ENCODE results near the gene TSPEAR.

The TSPEAR gene

DNA sequence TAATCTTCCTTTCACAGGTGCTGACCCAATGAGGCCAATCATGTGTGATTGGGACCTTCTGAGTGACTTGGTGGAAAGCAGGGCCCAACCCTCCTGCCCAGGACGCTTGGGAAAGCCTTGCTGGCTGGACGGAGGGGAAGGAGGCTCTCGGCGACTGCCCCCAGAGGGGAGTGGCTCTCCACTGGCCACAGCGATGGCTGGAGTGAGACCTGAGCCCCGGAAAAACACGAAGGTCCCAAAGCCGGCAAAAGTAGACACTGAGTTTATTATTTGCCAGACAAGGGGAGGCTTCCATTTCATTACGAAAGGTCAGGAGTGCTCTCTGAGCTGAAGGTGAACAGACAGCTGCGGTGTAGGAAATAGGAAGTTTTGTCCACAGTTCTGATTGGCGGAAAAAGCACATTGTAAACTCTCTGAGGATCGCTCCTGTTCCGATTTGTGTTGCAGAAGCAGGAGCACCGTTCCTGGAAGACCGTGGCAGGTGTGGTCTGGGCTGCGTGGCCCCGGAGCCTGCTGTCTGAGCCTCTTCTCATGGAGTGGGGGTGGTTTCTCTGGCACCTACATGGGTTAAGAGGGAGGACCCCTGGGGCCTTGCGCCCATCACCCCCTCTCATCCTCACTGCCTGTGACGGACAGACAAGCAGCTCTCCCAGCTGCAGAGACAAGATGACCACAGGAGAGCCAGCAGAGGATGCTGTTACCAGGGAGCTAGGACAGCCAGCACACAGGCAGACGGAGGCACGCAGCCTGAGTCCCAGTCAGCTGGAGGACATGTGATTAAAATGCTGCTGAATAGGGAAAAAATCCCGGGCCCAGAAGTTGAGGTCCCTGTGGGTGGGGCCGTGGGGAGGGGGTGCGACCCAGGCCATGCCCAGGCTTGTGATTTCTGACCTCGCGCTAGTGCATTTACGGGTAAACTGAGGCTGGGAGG, 212.8 kb downstream of the TSPEAR start:
- no peak overlapping the region for H3K4me3 Mint-ChIP-seq
- H3K36me3 Mint-ChIP-seq (ENCODE audit: insufficient read depth), result no peaks in the 10 kb centered on the region
- peaks cover 30 to 58% of the 10 kb centered on the region in 2 donors for H3K27me3 Mint-ChIP-seq
- H3K27ac Mint-ChIP-seq, result no peak overlapping the region
- DNase-seq (no peak), ATAC-seq (replicated peaks) (no peak)
- no peaks in the 10 kb centered on the region for H3K4me1 Mint-ChIP-seq (ENCODE audit: low read depth in 2 of 2)
- H3K9me3 Mint-ChIP-seq, result no peaks in the 10 kb centered on the region

DNA sequence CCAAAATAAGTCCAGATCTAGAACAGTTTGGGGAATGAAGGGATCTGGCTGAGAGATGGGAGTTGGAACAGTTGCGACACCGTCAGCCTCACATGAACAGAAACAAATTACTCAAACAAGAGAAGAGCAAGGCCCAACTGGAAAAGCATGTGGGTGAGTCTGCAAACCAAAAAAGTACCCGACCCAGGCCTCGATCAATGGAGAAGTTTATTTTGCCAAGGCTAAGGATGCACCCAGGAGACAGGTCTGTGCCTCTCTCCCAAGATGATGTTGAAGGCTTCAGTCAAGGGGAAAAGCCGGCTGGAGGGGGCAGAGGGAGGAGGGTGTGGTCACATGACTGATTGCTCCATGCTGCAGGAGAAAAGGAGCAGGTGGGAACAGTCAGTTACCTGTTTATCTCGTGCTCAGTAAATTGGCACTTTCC, 213.7 kb downstream of the TSPEAR start:
- ATAC-seq (replicated peaks) (no peak), DNase-seq (no peak)
- peaks cover 37 to 65% of the 10 kb centered on the region in 2 donors for H3K27me3 Mint-ChIP-seq
- no peaks in the 10 kb centered on the region for H3K36me3 Mint-ChIP-seq (ENCODE audit: insufficient read depth)
- H3K9me3 Mint-ChIP-seq, result peaks cover 1 to 8% of the 10 kb centered on the region in 2 donors
- peak overlapping the region in 1 of 2 donors; percentile 62 for H3K27ac Mint-ChIP-seq
- H3K4me3 Mint-ChIP-seq, result no peak overlapping the region
- H3K4me1 Mint-ChIP-seq (ENCODE audit: low read depth in 2 of 2), result no peaks in the 10 kb centered on the region

DNA sequence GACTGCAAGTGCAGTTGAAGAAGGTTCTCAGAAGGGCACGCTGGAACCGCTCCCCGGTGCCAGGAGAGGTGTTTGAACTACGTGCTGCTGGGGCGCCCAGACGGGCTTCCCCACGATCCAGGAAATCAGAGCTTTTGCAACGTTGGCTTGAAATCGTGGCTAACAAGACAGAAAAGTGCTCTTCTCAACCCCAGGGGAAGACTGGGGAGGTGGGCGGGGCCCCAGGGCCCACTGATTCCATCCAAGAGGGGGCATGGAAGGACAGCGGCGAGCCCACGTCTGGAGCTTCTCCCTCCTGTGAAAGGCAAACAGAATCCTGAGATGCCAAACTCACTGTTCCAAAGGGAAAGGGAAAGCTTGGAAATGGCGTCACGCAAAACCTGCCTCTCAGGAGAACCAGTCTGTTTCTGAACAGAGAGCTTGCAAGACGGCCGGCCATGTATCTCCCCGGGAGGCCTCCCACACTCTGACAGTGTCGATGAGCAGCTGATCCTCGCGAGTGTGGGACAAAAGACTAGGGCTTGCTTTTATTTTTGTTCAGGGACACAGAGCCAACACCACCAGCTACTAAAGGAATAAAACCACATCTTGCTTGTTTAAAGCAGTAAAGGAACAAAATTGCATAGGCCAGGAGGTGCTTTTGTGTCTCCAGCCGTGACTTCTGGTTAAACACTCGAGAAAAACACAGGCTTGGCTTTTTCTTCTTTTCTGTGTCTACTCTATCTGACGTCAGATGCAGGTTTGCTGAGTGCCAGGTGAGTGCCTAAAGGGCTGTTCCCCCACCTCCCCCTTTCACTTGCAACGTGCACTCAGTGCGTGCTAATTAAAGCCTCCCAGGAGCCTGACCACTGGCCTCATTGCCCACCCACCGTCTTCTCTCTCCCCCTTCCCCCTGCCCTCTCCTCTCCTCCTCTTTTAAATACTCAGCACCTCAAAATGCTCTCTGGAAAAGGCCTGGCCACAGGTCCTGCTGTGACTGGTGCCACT, 214.5 kb downstream of the TSPEAR start:
- no peaks in the 10 kb centered on the region for H3K36me3 Mint-ChIP-seq (ENCODE audit: insufficient read depth)
- peaks cover 46 to 66% of the 10 kb centered on the region in 2 donors for H3K27me3 Mint-ChIP-seq
- H3K9me3 Mint-ChIP-seq, result peaks cover 1 to 9% of the 10 kb centered on the region in 2 donors
- no peak overlapping the region for H3K4me3 Mint-ChIP-seq
- peak overlapping the region in 1 of 2 donors; percentile 62 for H3K27ac Mint-ChIP-seq
- DNase-seq (no peak), ATAC-seq (replicated peaks) (no peak)
- no peaks in the 10 kb centered on the region for H3K4me1 Mint-ChIP-seq (ENCODE audit: low read depth in 2 of 2)

DNA sequence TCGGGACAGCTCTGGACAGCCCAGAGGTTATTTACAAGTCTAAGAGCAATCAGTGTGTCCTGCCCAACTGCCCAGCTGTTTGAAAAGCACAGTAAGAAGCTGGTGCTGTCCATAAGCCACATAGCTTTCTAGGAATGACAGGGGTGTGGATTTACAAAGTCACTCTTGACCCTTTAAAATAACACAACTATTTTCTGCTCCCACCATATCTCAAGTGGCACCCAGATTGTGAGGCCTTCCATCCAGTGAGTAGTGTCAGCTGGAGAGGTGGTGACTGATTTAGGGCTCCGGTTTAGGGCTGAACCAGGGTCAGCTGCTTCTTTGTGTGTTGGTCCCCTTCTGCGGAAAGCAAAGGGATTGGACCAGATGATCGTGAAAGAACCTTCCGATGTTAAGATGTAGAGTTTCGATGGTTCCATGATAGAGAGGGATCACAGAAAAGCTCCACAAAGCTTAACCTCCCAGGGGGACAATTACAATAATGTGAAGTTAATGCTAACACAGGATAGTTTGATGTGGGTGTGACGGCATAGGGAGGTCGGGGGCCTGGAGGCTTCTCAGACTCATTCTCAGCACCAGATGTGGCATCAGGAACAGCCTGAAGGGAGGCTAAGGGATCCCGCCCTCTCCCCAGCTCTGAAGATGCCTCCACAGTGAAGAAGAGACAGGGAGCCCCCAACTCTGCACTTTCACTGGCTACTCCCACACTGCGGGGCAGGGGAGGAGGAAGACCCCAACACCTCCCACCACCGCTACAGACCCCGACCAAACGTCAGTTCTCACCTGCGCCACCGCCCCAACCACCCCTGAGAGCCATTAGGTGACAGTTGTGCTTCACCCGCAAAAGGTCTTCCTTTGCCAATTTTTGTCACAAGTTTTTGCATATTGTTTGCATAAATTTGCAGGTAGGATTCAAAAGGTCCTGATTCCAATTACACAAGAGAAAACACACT, 215.5 kb downstream of the TSPEAR start:
- no peaks in the 10 kb centered on the region for H3K36me3 Mint-ChIP-seq (ENCODE audit: insufficient read depth)
- no peaks in the 10 kb centered on the region for H3K4me1 Mint-ChIP-seq (ENCODE audit: low read depth in 2 of 2)
- H3K27me3 Mint-ChIP-seq, result peaks cover 50 to 70% of the 10 kb centered on the region in 2 donors
- peaks cover 1 to 9% of the 10 kb centered on the region in 2 donors for H3K9me3 Mint-ChIP-seq
- no peak for ATAC-seq (replicated peaks)
- no peak overlapping the region for H3K4me3 Mint-ChIP-seq
- no peak for DNase-seq
- H3K27ac Mint-ChIP-seq, result no peak overlapping the region

DNA sequence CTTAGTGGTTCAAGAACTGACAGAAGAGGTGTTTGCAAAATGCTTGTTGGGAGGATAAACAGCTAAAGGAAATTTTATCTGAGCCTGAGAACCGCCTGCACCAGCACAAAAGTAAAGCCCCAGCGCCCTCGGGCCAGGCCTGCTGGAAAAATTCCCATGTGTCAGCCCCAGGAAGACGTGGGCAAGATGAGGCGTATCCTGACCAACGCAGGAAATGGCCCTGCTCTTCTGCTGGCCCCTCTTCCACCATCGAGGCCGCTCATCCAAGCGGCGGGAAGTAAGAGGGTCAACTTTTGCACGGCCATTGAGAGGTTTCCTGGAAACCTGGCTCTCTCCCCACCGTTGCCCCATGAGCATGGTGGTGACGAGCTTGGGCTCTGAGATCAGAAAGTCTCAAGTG, 216.4 kb downstream of the TSPEAR start:
- Mint-ChIP-seq H3K36me3 (ENCODE audit: insufficient read depth) (no peaks in the 10 kb centered on the region), H3K27me3 (peaks cover 50 to 78% of the 10 kb centered on the region in 2 donors), H3K9me3 (peaks cover 1 to 9% of the 10 kb centered on the region in 2 donors), H3K4me3 (no peak overlapping the region), H3K4me1 (ENCODE audit: low read depth in 2 of 2) (no peaks in the 10 kb centered on the region), H3K27ac (no peak overlapping the region)
- no peak for ATAC-seq (replicated peaks)
- no peak for DNase-seq

DNA sequence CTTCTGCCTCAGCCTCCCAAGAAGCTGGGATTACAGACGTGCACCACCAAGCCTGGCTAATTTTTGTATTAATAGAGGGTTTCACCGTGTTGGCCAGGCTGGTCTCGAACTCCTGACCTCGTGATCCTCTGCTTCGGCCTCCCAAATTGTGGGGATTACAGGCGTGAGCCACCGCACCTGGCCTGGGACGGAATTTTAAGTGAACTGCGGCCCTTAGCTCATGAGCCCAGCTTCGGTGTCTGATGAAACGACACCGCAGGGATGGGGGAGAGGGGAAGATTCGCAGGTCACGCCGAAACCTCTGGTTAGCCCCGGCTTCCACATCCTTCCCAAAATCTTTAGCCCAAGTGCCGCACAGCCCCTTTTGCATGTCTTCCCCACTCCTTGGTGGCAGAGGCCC, 217.0 kb downstream of the TSPEAR start:
- Mint-ChIP-seq H3K4me3 (no peak overlapping the region), H3K4me1 (ENCODE audit: low read depth in 2 of 2) (no peaks in the 10 kb centered on the region), H3K9me3 (peaks cover 1 to 9% of the 10 kb centered on the region in 2 donors), H3K27me3 (peaks cover 51 to 83% of the 10 kb centered on the region in 2 donors), H3K36me3 (ENCODE audit: insufficient read depth) (no peaks in the 10 kb centered on the region), H3K27ac (no peak overlapping the region)
- ATAC-seq (replicated peaks) (no peak), DNase-seq (no peak)

DNA sequence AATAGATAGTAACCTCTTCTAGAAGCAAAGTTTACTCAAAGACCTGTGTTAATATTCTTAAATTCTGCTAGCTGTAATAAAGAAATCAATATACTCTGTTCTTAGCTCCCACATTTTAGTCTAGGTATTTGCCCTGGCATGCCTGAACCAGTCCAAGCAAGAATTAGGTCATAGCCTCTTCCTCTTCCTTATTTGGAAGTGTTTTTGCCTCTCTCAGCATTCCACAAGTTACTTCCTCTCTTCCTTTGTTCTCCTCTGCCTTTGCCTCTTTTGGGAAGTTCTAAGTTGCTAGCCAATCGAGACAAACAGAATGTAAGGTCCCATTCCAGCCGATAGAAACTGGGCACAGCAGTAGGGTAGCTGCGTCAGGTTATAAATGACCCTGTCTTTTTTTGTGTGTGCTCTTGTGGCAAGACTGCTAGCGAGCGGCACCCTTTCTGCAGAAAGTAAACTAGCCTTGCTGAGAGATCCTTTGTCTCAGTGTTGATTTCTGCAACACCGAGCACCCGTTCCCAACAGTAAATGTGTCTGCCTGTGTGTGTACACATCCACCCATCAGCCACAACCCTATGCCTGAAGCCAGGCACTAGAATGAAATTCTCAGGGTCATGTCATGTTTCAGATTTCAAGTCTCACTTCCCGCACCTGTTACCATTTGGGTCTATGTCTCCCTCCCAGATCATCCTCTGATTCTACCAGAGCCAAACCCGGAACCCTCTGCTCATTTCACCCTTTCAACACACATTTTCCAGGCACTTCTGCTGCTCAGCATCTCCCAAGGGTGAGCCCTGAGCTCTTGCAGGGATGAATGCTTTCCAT, 218.6 kb downstream of the TSPEAR start:
- Mint-ChIP-seq H3K36me3 (ENCODE audit: insufficient read depth) (no peaks in the 10 kb centered on the region), H3K4me3 (no peak overlapping the region), H3K27me3 (peaks cover 55 to 84% of the 10 kb centered on the region in 2 donors), H3K27ac (no peak overlapping the region), H3K4me1 (ENCODE audit: low read depth in 2 of 2) (no peaks in the 10 kb centered on the region), H3K9me3 (peaks cover 1 to 9% of the 10 kb centered on the region in 2 donors)
- no peak for DNase-seq
- ATAC-seq (replicated peaks), result no peak

DNA sequence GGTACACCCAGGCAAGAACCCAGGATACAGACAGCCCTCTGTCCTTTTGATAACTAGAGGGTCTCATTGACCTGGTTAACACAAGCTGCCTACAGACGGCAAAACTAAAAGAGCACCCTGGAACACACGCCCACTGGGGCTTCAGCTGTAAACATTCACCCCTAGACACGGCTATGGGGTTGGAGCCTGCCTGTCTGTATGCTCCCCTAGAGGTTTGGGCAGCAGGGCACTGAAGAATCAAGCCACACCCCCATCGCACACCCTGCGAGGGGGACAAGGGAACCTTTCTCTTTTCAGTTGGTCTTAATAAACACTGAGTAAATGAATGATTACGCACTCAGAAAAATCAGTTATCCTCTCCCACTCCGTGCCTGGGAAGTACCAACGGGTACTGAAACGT, 220.6 kb downstream of the TSPEAR start:
- peaks cover 44 to 75% of the 10 kb centered on the region in 2 donors for H3K27me3 Mint-ChIP-seq
- H3K36me3 Mint-ChIP-seq (ENCODE audit: insufficient read depth), result no peaks in the 10 kb centered on the region
- peaks cover 1 to 9% of the 10 kb centered on the region in 2 donors for H3K9me3 Mint-ChIP-seq
- no peak overlapping the region for H3K4me3 Mint-ChIP-seq
- no peak overlapping the region for H3K27ac Mint-ChIP-seq
- ATAC-seq (replicated peaks) (no peak), DNase-seq (no peak)
- no peaks in the 10 kb centered on the region for H3K4me1 Mint-ChIP-seq (ENCODE audit: low read depth in 2 of 2)

DNA sequence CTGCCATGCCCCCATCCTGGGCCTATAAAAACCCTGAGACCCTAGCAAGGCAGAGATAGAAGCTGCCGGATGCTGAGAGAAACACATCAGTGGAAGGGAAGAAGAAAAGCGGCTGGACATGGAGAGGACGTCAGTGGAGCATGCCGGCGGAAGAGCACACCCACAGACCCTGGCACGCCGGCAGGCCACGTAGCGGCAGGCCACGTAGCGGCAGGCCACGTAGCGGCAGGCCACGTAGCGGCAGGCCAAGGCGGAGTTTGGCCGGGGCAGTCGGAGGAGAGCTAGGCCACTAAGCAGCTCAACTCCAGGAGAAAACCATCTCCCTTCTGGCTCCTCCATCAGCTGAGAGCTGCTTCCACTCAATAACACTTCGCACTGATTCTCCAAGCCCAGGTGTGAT, 221.0 kb downstream of the TSPEAR start:
- Mint-ChIP-seq H3K27me3 (peaks cover 40 to 73% of the 10 kb centered on the region in 2 donors), H3K9me3 (peaks cover 1 to 9% of the 10 kb centered on the region in 2 donors), H3K4me1 (ENCODE audit: low read depth in 2 of 2) (no peaks in the 10 kb centered on the region), H3K27ac (no peak overlapping the region), H3K4me3 (no peak overlapping the region), H3K36me3 (ENCODE audit: insufficient read depth) (peaks cover under 1% of the 10 kb centered on the region)
- ATAC-seq (replicated peaks), result no peak
- DNase-seq, result no peak

DNA sequence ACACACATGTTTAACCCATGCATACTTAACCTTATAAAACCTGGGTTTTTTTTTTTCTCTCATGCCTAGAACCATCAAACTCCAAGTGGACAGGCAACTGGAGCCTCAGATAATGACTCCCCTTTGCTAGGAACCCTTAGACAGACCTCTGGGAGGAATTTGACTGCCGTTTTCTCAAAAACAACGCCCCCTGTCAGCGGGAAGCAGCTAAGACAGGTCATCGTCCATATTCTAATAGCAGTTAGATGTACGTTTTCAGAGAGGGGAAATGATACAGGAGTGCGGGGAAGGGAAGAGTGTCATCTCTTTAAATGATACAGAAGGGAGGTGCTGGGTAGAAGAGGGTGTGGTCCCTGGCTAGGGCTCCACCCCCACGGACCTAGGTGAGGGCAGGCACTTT, 221.4 kb downstream of the TSPEAR start:
- DNase-seq (no peak), ATAC-seq (replicated peaks) (no peak)
- peaks cover 41 to 73% of the 10 kb centered on the region in 2 donors for H3K27me3 Mint-ChIP-seq
- no peaks in the 10 kb centered on the region for H3K4me1 Mint-ChIP-seq (ENCODE audit: low read depth in 2 of 2)
- H3K9me3 Mint-ChIP-seq, result peaks cover 1 to 9% of the 10 kb centered on the region in 2 donors
- no peak overlapping the region for H3K4me3 Mint-ChIP-seq
- peaks cover 3% of the 10 kb centered on the region for H3K36me3 Mint-ChIP-seq (ENCODE audit: insufficient read depth)
- no peak overlapping the region for H3K27ac Mint-ChIP-seq

DNA sequence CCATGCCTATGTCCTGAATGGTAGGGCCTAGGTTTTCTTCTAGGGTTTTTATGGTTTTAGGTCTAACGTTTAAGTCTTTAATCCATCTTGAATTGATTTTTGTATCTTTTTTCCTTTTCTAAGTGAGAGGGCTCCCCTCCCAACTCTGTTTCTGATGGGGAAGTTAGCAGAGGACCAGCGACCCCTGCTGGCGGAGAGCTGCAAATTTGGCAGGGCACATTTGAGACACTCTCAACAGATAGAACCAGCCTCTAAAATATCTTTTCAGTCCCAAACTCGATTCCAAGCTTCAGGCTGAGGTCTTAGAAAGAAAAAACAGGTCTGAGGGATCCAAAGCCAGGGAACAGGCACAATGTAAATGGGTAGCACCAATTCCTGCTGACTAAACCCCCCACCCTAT, 223.5 kb downstream of the TSPEAR start:
- no peak for ATAC-seq (replicated peaks)
- peaks cover 41 to 74% of the 10 kb centered on the region in 2 donors for H3K27me3 Mint-ChIP-seq
- DNase-seq, result peak; percentile 23 to 30 (median 27)
- H3K4me3 Mint-ChIP-seq, result no peak overlapping the region
- peaks cover 3% of the 10 kb centered on the region for H3K36me3 Mint-ChIP-seq (ENCODE audit: insufficient read depth)
- no peak overlapping the region for H3K27ac Mint-ChIP-seq
- H3K9me3 Mint-ChIP-seq, result peaks cover 0 to 2% of the 10 kb centered on the region in 2 donors
- no peaks in the 10 kb centered on the region for H3K4me1 Mint-ChIP-seq (ENCODE audit: low read depth in 2 of 2)

DNA sequence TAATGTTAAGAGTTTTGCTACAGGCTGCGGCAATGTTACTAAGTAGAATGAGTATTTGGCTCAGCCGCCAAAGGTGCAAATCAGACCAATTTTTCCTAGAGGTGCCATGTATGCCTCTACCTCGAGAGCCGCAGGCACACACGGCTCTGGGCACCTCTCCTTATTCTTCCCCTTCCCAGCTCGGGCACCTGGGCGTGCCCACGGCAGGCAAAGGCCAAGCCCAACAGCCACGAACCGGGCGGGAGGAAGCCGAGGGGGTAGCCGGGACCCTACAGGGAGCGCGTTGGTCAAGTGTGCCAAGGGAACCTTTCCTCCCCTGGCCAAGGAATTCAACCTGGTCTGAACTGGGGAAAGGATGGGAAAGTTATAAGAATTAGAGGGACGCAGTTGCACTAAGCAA, 225.1 kb downstream of the TSPEAR start:
- H3K27me3 Mint-ChIP-seq, result peaks cover 32 to 73% of the 10 kb centered on the region in 2 donors
- no peaks in the 10 kb centered on the region for H3K9me3 Mint-ChIP-seq
- H3K27ac Mint-ChIP-seq, result no peak overlapping the region
- no peak overlapping the region for H3K4me3 Mint-ChIP-seq
- H3K36me3 Mint-ChIP-seq (ENCODE audit: insufficient read depth), result peaks cover 3% of the 10 kb centered on the region
- no peaks in the 10 kb centered on the region for H3K4me1 Mint-ChIP-seq (ENCODE audit: low read depth in 2 of 2)
- no peak for ATAC-seq (replicated peaks)
- DNase-seq, result no peak

Measured in effector memory CD8-positive, alpha-beta T cell (primary cell).